ENCODE results near the gene CD101. TPM values are rescaled to one million over a fixed set of nuclear protein-coding genes. Genes with fewer than 3 reads are reported as not detected.

CD101 gene
- total RNA-seq, 2 experiments from 2014 or later, result 2.5 to 3.2 TPM

- CTCF ChIA-PET, result interaction anchor here (1.0 to 1.4 kb wide), 5 partner anchors 14 to 337 kb away, joined by 3 to 6 read pairs (median 3); no protein-coding TSS in a partner anchor
Measured at GRCh38 chr1:117010310-117010969, 8.9 kb downstream of the CD101 start.

GRCh38 chr1:117011334-117011733 is 9.8 kb downstream of the CD101 start:
- no peaks in the 10 kb centered on the region for H3K27me3 Mint-ChIP-seq
- CTCF ChIA-PET, result interaction anchor here (1.0 to 1.2 kb wide), 2 partner anchors 17 to 338 kb away, joined by 3 read pairs; no protein-coding TSS in a partner anchor

More at GRCh38 chr1:117010310-117010969, 8.9 kb downstream of the CD101 start:
- peaks cover 2% of the 10 kb centered on the region for H3K36me3 Mint-ChIP-seq (ENCODE audit: low read depth)
- POLR2A ChIA-PET, result interaction anchor here (0.6 kb wide), 1 partner anchor 184 kb away, joined by 4 read pairs; no protein-coding TSS in a partner anchor
- no peak for TF ChIP-seq CTCF (IDR thresholded peaks at IDR 0.05)
- no peaks in the 10 kb centered on the region for H3K27me3 Mint-ChIP-seq
- ATAC-seq, result no peak
- H3K4me3 Mint-ChIP-seq, result no peak overlapping the region
- H3K4me1 Mint-ChIP-seq (ENCODE audit: low read depth), result peaks cover 52% of the 10 kb centered on the region
- intact Hi-C loops (cut with micrococcal nuclease), result no loop called here
- H3K27ac Mint-ChIP-seq, result no peak overlapping the region
- no peak for DNase-seq
- no peaks in the 10 kb centered on the region for H3K9me3 Mint-ChIP-seq

GRCh38 chr1:117013309-117013858 is 11.8 kb downstream of the CD101 start:
- Mint-ChIP-seq H3K4me1 (ENCODE audit: low read depth) (peaks cover 49% of the 10 kb centered on the region), H3K36me3 (ENCODE audit: low read depth) (peaks cover 2% of the 10 kb centered on the region), H3K9me3 (no peaks in the 10 kb centered on the region), H3K4me3 (no peak overlapping the region), H3K27ac (no peak overlapping the region), H3K27me3 (no peaks in the 10 kb centered on the region)
- ATAC-seq (no peak), DNase-seq (no peak)
- intact Hi-C loops (cut with micrococcal nuclease), result no loop called here
- POLR2A ChIA-PET, result interaction anchor here (1.0 to 1.1 kb wide), 2 partner anchors 26 to 47 kb away, joined by 3 to 4 read pairs; partner anchors contain the start of gene TTF2
- no peak for TF ChIP-seq CTCF (IDR thresholded peaks at IDR 0.05)
- CTCF ChIA-PET, result no interaction called here

More at GRCh38 chr1:117011334-117011733, 9.8 kb downstream of the CD101 start:
- H3K4me3 Mint-ChIP-seq, result no peak overlapping the region
- peaks cover 2% of the 10 kb centered on the region for H3K36me3 Mint-ChIP-seq (ENCODE audit: low read depth)
- no peak for TF ChIP-seq CTCF (IDR thresholded peaks at IDR 0.05)
- DNase-seq, result no peak
- H3K27ac Mint-ChIP-seq, result no peak overlapping the region
- no peak for ATAC-seq
- no peaks in the 10 kb centered on the region for H3K9me3 Mint-ChIP-seq
- intact Hi-C loops (cut with micrococcal nuclease), result no loop called here
- POLR2A ChIA-PET, result interaction anchor here (0.6 kb wide), 1 partner anchor 185 kb away, joined by 4 read pairs; no protein-coding TSS in a partner anchor
- peaks cover 45% of the 10 kb centered on the region for H3K4me1 Mint-ChIP-seq (ENCODE audit: low read depth)

GRCh38 chr1:117014209-117014608 is 12.6 kb downstream of the CD101 start:
- Mint-ChIP-seq H3K27ac (no peak overlapping the region), H3K27me3 (no peaks in the 10 kb centered on the region), H3K36me3 (ENCODE audit: low read depth) (peaks cover 2% of the 10 kb centered on the region), H3K9me3 (no peaks in the 10 kb centered on the region), H3K4me3 (no peak overlapping the region), H3K4me1 (ENCODE audit: low read depth) (peaks cover 41% of the 10 kb centered on the region)
- CTCF ChIA-PET, result interaction anchor here (0.9 to 1.4 kb wide), 3 partner anchors 13 to 289 kb away, joined by 3 read pairs; partner anchors contain the start of gene CD101
- POLR2A ChIA-PET, result interaction anchor here (1.0 kb wide), 1 partner anchor 25 kb away, joined by 3 read pairs; no protein-coding TSS in a partner anchor
- TF ChIP-seq CTCF (IDR thresholded peaks at IDR 0.05), result no peak
- intact Hi-C loops (cut with micrococcal nuclease), result no loop called here
- ATAC-seq (peak; percentile 37), DNase-seq (no peak)

GRCh38 chr1:117015724-117016123 is 14.2 kb downstream of the CD101 start:
- H3K27ac Mint-ChIP-seq, result no peak overlapping the region
- no peak for ATAC-seq
- no peak overlapping the region for H3K4me3 Mint-ChIP-seq
- H3K9me3 Mint-ChIP-seq, result no peaks in the 10 kb centered on the region
- DNase-seq, result no peak
- peaks cover under 1% of the 10 kb centered on the region for H3K36me3 Mint-ChIP-seq (ENCODE audit: low read depth)
- H3K4me1 Mint-ChIP-seq (ENCODE audit: low read depth), result peaks cover 33% of the 10 kb centered on the region
- ChIA-PET CTCF (interaction anchor here (1.4 kb wide), 1 partner anchor 20 kb away, joined by 3 read pairs; no protein-coding TSS in a partner anchor), POLR2A (interaction anchor here (0.9 kb wide), 1 partner anchor 45 kb away, joined by 3 read pairs; the partner anchor contains the start of gene TTF2)
- no peaks in the 10 kb centered on the region for H3K27me3 Mint-ChIP-seq
- no peak for TF ChIP-seq CTCF (IDR thresholded peaks at IDR 0.05)
- intact Hi-C loops (cut with micrococcal nuclease), result no loop called here
